Activated CD8-positive, alpha-beta memory T cell treated with anti-CD3 and anti-CD28 coated beads, Interleukin-2, amount 50 U/mL, for 24 hours (primary cell): Measurements from ENCODE around the gene CD1B.
"Not testable (repeated sequence)": the region's sequence is repeated elsewhere in the genome, so short reads cannot be mapped to it uniquely, and the experiment has no call there.

ENCODE experiments used
- DNase-seq: peaks from one replicate; pipeline ENCODE4 v3.0.0-alpha.2; 2020; ENCODE audit errors: extremely low read depth

The CD1B gene

DNA sequence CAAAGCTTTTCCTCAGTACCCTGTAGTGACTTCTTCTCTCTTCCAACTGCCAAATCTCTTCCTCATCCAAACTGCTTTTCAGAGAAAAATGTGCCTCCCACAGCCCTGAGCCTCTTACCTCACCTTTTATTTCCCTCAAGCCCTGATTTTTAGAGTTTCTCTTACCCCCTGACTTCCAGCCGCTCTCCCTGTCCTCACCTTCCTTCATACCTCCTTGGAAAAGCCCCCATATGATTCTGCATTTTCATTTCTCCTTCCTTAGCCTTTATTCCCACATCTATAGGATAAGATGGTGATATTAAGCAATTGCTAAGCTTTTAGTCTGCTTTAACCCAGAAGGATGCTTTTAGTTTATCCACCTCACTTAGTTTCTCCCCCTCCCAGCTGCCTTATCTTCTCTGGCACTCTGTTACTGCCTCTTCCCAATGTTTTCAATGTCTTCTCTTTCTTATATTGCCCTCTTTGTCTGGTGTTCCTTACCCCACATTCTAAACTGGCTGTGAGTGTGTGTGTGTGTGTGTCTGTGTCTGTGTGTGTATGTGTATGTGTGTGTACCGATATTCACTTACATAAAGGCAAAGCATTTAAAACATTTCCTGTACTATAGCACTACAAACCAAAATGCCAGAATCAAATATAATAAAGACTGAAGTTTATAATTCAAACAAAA is at the start of gene CD1B:
Gene CD1B (minus strand): TSS at position 51 of the 670 bp plus-strand sequence. CDS start 108 bp downstream, outside the sequence.
- no peak for DNase-seq

DNA sequence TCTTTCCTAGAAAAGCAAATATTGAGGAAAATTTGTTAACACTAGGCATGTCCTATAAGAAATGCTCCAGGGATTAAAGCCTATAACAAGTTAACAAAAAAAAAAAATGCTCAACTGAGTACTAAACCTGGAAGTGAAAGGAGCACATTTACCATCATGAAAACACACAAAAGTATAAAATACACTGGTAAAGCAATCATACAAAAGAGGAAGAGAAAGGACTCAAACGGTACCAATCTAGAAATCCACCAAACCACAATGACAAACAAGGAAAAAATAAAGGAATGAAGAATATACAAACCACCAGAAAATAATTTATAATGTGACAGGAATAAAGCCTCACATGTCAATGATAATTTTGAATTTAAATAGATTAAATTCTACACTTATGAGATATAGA is 43.5 kb upstream of the CD1B start:
- DNase-seq: no peak

DNA sequence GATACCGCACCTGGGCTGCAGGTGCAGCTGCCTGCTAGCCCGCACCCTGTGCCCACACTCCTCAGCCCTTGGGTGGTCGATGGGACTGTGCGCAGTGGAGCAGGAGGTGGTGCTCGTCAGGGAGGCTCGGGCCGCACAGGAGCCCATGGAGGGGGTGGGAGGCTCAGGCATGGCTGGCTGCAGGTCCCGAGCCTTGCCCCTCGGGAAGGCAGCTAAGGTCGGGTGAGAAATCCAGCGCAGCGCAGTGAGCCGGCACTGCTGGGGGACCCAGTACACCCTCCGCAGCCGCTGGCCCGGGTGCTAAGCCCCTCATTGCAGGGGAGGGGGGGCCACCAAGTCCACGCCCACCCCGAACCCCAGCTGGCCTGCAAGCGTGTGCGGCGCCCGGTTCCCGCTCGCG is 42.8 kb upstream of the CD1B start:
- not testable (repeated sequence) for DNase-seq

GRCh38 chr1:158371188-158371953 is 40.0 kb upstream of the CD1B start:
- DNase-seq: no peak

- DNase-seq: no peak
These were observed 35.5 kb upstream of the CD1B start for GRCh38 chr1:158366783-158367182.

- no peak for DNase-seq
These were observed 31.6 kb upstream of the CD1B start for GRCh38 chr1:158362941-158363340.

DNA sequence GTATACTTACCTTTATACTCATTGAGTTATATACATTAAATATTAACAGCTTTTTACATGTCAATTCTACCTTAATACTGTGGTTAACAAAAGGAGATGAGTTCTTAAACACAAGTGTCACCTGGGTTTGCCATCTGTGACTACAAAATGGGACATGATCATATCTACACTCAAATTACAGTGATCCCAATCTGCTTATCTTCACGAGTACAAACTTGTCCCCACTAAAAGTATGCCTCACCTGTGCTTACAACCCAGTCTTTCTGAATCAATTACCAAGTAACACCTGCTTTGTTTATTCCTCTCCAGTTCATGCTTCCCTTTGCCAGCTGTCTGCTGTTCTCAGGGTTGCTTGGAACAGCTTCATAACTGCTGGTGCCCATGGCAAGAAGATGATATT is 31.2 kb upstream of the CD1B start:
- DNase-seq: no peak

- DNase-seq: no peak
These were observed 26.1 kb upstream of the CD1B start for GRCh38 chr1:158357441-158357840.

DNA sequence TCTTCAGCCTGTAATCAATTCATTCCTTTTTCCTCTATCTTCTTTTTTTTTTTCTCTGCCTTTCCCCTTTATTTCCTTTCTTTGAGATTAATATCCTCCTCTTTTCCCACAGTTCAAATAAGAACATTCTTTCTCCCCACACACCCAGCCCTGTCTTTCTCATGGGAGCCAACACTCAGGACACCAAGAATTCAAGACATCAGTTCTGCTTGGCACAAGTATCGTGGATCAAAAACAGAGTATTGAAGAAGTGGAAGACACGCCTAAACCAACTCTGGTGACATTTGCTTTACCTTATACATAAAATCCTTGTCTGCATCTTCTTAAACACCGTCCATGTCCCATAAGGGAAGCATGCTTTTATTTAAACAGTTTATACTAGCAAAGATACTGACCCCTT is 25.3 kb upstream of the CD1B start:
- no peak for DNase-seq

GRCh38 chr1:158355773-158356285 is 24.5 kb upstream of the CD1B start:
- DNase-seq: no peak

DNA sequence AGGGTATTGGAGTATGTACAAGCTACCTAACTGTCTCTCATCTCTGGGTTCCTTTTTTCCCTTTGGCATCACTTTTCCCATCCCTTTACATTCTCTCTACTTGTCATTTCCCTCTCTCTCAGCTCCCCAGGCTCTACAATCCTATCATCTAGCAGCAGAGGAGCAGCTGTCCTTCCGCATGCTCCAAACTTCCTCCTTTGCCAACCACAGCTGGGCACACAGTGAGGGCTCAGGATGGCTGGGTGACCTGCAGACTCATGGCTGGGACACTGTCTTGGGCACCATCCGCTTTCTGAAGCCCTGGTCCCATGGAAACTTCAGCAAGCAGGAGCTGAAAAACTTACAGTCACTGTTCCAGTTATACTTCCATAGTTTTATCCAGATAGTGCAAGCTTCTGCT is 22.9 kb upstream of the CD1B start:
- DNase-seq: no peak

GRCh38 chr1:158353303-158354075 is 22.2 kb upstream of the CD1B start, which contains the start of gene CD1E:
Gene CD1E, plus strand, starts transcription at chr1:158353894. Its CDS starts 95 bp downstream, at chr1:158353989.
- DNase-seq: no peak

DNA sequence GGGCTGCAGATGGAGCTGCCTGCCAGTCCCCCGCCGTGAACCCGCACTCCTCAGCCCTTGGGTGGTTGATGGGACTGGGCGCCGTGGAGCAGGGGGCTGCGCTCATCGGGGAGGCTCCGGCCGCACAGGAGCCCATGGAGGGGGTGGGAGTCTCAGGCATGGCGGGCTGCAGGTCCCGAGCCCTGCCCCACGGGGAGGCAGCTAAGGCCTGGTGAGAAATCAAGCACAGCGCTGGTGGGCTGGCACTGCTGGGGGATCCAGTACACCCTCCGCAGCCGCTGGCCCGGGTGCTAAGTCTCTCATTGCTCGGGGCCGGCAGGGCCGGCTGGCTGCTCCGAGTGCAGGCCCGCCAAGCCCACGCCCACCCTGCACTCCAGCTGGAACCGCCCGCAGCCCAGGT is 17.6 kb upstream of the CD1B start:
- DNase-seq: not testable (repeated sequence)

DNA sequence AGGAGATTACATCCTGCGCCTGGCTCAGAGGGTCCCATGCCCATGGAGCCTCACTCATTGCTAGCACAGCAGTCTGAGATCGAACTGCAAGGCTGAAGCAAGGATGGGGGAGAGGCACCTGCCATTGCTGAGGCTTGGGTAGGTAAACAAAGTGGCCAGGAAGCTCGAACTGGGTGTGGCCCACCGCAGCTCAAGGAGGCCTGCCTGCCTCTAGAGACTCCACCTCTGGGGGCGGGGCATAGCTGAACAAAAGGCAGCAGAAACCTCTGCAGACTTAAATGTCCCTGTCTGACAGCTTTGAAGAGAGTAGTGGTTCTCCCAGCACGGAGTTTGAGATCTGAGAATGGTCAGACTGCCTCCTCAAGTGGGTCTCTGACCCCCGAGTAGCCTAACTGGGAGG is 5.1 kb upstream of the CD1B start:
- not testable (repeated sequence) for DNase-seq

DNA sequence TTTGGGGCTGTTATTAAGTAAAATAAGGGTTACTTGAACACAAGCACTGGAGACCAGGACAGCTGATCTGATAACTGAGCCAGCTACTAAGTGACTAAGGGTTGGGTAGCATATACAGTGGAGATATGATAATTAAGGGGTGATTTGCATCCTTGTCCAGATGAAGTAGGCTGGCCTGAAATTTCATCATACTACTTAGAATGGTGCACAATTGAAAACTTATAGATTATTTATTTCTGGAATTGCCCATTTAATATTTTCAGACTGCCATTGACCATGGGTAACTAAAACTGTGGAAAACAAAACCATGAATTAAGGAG is 3.8 kb upstream of the CD1B start:
- DNase-seq: no peak

GRCh38 chr1:158334526-158335212 is 3.3 kb upstream of the CD1B start:
- no peak for DNase-seq

DNA sequence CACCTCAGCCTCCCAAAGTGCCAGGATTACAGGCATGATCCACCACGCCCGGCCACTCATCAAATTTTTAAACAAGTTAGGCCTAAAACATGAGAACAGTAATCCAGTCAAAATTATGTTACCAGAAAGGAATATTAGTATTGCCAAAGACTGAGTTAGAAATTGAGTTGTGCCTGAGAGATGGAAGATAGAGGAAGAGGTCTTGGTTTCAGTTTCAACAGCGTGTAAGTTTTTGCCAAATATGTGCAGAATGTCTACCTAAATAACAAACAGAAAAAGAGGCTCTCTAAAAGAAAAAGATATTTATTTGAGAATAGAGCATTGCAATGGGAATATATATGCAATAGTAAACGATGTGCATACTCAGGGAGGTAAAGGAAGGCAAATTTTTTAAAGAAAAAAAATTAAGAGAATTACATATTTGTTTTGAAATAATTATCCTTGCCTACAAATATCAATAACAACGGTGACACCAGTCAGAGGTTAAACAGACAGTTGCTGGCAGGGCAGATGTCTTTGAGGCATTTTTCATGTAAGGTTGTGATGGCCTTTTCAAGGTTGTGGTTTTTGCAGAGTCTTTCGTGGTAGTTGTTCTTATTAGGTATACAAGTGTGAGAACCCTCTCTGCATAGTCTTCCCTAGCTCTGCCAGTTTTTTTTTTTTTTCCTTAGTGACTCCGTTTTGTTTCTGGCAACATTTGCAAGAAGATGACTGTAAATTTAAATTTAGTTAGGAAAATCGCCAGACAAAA is 2.2 kb upstream of the CD1B start:
- no peak for DNase-seq

- DNase-seq: no peak
These were observed 265 bp downstream of the CD1B start for GRCh38 chr1:158331106-158331425.

GRCh38 chr1:158330391-158331105 is 783 bp downstream of the CD1B start:
- DNase-seq: no peak

DNA sequence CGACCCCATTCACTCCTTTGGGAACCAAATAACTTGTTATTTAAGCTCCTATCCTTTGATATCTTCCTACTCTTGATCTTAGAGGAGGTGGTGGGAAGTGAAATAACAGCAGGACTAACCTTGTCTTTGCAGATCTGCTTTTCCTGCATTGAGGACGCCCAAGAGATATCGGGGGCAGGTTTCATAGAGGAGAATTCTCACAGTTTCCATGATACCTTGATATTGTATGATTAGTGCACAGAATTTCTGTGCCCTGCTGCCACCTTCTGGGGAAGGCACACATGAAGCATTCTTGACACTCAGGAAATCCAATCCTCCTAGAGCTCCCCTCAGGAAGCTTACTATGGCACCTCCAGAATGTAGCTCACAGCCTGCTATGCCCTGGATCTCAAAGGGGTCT is 1.6 kb downstream of the CD1B start:
- no peak for DNase-seq

DNA sequence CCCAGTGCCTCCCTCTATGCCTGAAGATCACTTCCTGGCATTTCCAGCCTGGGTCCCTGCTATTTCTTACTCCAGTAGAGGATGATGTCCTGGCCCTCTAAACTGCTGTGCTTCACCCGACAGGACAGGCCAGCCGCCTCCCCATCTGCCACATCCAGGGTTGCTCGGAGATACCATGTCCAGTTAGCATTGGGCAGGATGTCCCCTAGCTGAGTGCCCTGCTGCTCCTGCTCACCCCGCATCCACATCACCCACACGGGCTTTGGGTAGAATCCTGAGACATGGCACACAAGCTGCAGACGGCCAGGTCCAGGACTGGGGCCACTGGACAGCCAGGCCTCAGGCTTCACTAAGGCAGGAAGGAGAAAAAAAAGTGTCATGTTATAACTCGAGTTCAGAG is 2.0 kb downstream of the CD1B start:
- DNase-seq: no peak
